K562 (cell line): Measurements from ENCODE around the gene FHIP1B. TPM values are rescaled to one million over a fixed set of nuclear protein-coding genes. Genes with fewer than 3 reads are reported as not detected.
A peak's percentile ranks its signal among the peaks of the same experiment; 100 is the strongest.
"Not testable (repeated sequence)": the region's sequence is repeated elsewhere in the genome, so short reads cannot be mapped to it uniquely, and the experiment has no call there.

Experiments used
- ATAC-seq: fragments of 200-7000 bp; cut with Tn5 transposase; 3 replicates; pipeline ENCODE4 v1.9.1; 2020; ENCODE audit warnings: moderate library complexity
- BruUV-seq: library from RNA; stranded (reverse); fragments of 400-500 nt; replicated peaks from 2 replicates; lab custom pipeline; 2021; lab: Mats Ljungman, UMichigan
- CTCF ChIA-PET: fragments of 300-600 bp; formaldehyde crosslinking; extraction: SDS; loops from one replicate; lab custom pipeline; 2021; ENCODE audit warnings: low intra/inter-chr PET ratio; lab: Yijun Ruan, JAX
- POLR2A ChIA-PET: fragments of 300-600, 350-650 bp; sonication (Branson Sonifier 250); formaldehyde crosslinking; extraction: SDS; loops from one replicate; lab custom pipeline; 2021; ENCODE audit warnings: antibody characterized with exemption, inconsistent platforms; lab: Yijun Ruan, JAX
- DNase-seq, 4 experiments: peaks; one replicate each; pipeline versions ENCODE4 v3.0.0 to v3.0.0-alpha.2; 2011 to 2018; ENCODE audit warnings: low spot score in 3 of 4, mixed read lengths in 3 of 4; ENCODE audit errors: extremely low read depth in 1 of 4
- FAIRE-seq: peaks from 2 replicates; lab custom pipeline; 2011; peaks lifted over from hg19 to GRCh38; lab: Jason Lieb, UNC
- H2AFZ ChIP-seq: 2 replicates; pipeline ENCODE4 v1.6.0; 2011; ENCODE audit warnings: low read depth, low read length, control low read depth, inconsistent platforms
- H3K27ac ChIP-seq: fragments of 200-600 bp; 3 replicates; pipeline ENCODE4 v1.8.0; 2011; ENCODE audit warnings: low read depth, mild to moderate bottlenecking, control low read depth, inconsistent platforms, low read length, moderate library complexity, mixed read lengths; ENCODE audit errors: extremely low read depth
- H3K27me3 ChIP-seq, 2 experiments: fragments of 300-600 bp in 1 of 2; 2 replicates in 1 of 2; 3 replicates in 1 of 2; pipeline versions ENCODE4 v1.6.0 to v1.8.0; 2011; ENCODE audit warnings: inconsistent platforms in 2 of 2, low read length in 2 of 2, mild to moderate bottlenecking in 1 of 2, mixed read lengths in 1 of 2, moderate library complexity in 1 of 2; ENCODE audit not compliant: control insufficient read depth in 2 of 2, insufficient read depth in 2 of 2
- H3K36me3 ChIP-seq: fragments of 300-600 bp; 3 replicates; pipeline ENCODE4 v1.8.0; 2011; ENCODE audit warnings: mild to moderate bottlenecking, low read length, inconsistent platforms; ENCODE audit not compliant: control insufficient read depth, insufficient read depth
- H3K4me1 ChIP-seq, 2 experiments: fragments of 200-600 bp in 1 of 2; replicated peaks in 1 of 2; 2 replicates in 1 of 2; 3 replicates in 1 of 2; pipeline versions ENCODE4 v1.5.1 to v1.8.0; 2011; ENCODE audit warnings: inconsistent platforms in 2 of 2, low read length in 2 of 2, mild to moderate bottlenecking in 1 of 2, mixed read lengths in 1 of 2, moderate library complexity in 1 of 2; ENCODE audit not compliant: control insufficient read depth in 2 of 2, insufficient read depth in 2 of 2
- H3K4me2 ChIP-seq: 2 replicates; pipeline ENCODE4 v1.6.1; 2011; ENCODE audit warnings: low read length, control low read depth, inconsistent platforms, mixed read lengths; ENCODE audit not compliant: insufficient read depth
- H3K4me3 ChIP-seq: fragments of 200-600 bp; sonication (generic), shearing (Covaris generic); 2 replicates; pipeline ENCODE4 v1.5.1; 2016; ENCODE audit warnings: control low read depth, inconsistent platforms
- H3K79me2 ChIP-seq: fragments of 200-600 bp; 3 replicates; pipeline ENCODE4 v1.8.0; 2011; ENCODE audit warnings: low read length, inconsistent platforms; ENCODE audit not compliant: control insufficient read depth, insufficient read depth
- H3K9ac ChIP-seq, 2 experiments: 2 replicates each; pipeline versions ENCODE4 v1.6.0 to v1.6.1; 2011; ENCODE audit warnings: low read depth in 2 of 2, low read length in 2 of 2, control low read depth in 1 of 2, inconsistent platforms in 1 of 2, mild to moderate bottlenecking in 1 of 2, mixed read lengths in 1 of 2; ENCODE audit not compliant: insufficient read depth in 1 of 2
- H3K9me1 ChIP-seq: one replicate; pipeline ENCODE4 v1.6.0; 2011; ENCODE audit warnings: inconsistent platforms, mild to moderate bottlenecking, low read length, moderate library complexity; ENCODE audit not compliant: control insufficient read depth, insufficient read depth
- H3K9me3 ChIP-seq: replicated peaks from 2 replicates; pipeline ENCODE4 v1.5.1; 2011; ENCODE audit warnings: low read depth, low read length, inconsistent platforms; ENCODE audit not compliant: control insufficient read depth, insufficient read depth
- H4K20me1 ChIP-seq: replicated peaks from 2 replicates; pipeline ENCODE4 v1.6.1; 2011; ENCODE audit warnings: low read length, inconsistent platforms, mixed read lengths; ENCODE audit not compliant: control insufficient read depth, insufficient read depth
- CXXC5 ChIP-seq: fragments of 250-450 bp; sonication (Bioruptor Pico); IDR thresholded peaks from 2 replicates; pipeline ENCODE4 v1.8.0; 2022; ENCODE audit warnings: inconsistent platforms, mild to moderate bottlenecking, moderate library complexity
- HOXB6 ChIP-seq: fragments of 250-450 bp; sonication (Bioruptor Pico); IDR thresholded peaks from 2 replicates; pipeline ENCODE4 v1.5.1; 2022; ENCODE audit warnings: mild to moderate bottlenecking, borderline replicate concordance
- MEIS2 ChIP-seq: fragments of 450-650 bp; IDR thresholded peaks from 2 replicates; pipeline ENCODE4 v1.6.1; 2014; ENCODE audit warnings: mild to moderate bottlenecking; ENCODE audit not compliant: partially characterized antibody
- NFE2 ChIP-seq: IDR thresholded peaks from 2 replicates; pipeline ENCODE4 v1.6.1; 2014; ENCODE audit warnings: antibody characterized with exemption, low read depth
- NR4A1 ChIP-seq, 2 experiments: fragments of 250-450 bp in 1 of 2; fragments of 450-650 bp in 1 of 2; sonication (Bioruptor Pico) in 1 of 2; IDR thresholded peaks; 2 replicates each; pipeline versions ENCODE4 v1.4.0 to v1.6.1; 2016 to 2020; ENCODE audit warnings: mild to moderate bottlenecking in 2 of 2, missing compliant biosample characterization in 1 of 2, missing genetic modification characterization in 1 of 2, moderate library complexity in 1 of 2
- RUNX1 ChIP-seq: sonication (generic); IDR thresholded peaks from 2 replicates; pipeline ENCODE4 v1.6.1; 2016; ENCODE audit warnings: antibody characterized with exemption, low read depth
- SIN3B ChIP-seq: fragments of 450-650 bp; IDR thresholded peaks from 2 replicates; pipeline ENCODE4 v1.6.1; 2017; ENCODE audit warnings: low read depth, mild to moderate bottlenecking, moderate library complexity
- SNIP1 ChIP-seq: fragments of 450-650 bp; IDR thresholded peaks from 2 replicates; pipeline ENCODE4 v1.7.1; 2017; ENCODE audit warnings: low read depth, mild to moderate bottlenecking
- SRSF3 ChIP-seq: fragments of 200-400 bp; formaldehyde crosslinking; IDR thresholded peaks from 2 replicates; pipeline ENCODE4 v1.6.1; 2016; ENCODE audit warnings: mild to moderate bottlenecking, low read length, moderate library complexity; ENCODE audit not compliant: insufficient read depth
- TFAM ChIP-seq: fragments of 250-450 bp; sonication (Bioruptor Pico); conservative IDR thresholded peaks from 2 replicates; pipeline ENCODE4 v1.5.0; 2021; ENCODE audit warnings: mild to moderate bottlenecking, moderate library complexity
- ZNF316 ChIP-seq: fragments of 450-650 bp; IDR thresholded peaks from 2 replicates; pipeline ENCODE4 v1.6.1; 2016
- ZNF583 ChIP-seq: fragments of 250-450 bp; sonication (Bioruptor Pico); IDR thresholded peaks from 2 replicates; pipeline ENCODE4 v1.4.0; 2020
- ZNF584 ChIP-seq: fragments of 200-800 bp; sonication (Bioruptor generic); IDR thresholded peaks from 2 replicates; pipeline ENCODE4 v1.6.1; 2016; ENCODE audit warnings: low read depth, mild to moderate bottlenecking, missing genetic modification characterization, missing compliant biosample characterization
- ZNF586 ChIP-seq: fragments of 450-650 bp; formaldehyde crosslinking; conservative IDR thresholded peaks from 2 replicates; pipeline ENCODE4 v1.4.0; 2020; ENCODE audit warnings: mild to moderate bottlenecking, moderate library complexity
- ZNF589 ChIP-seq: fragments of 200-800 bp; sonication (Bioruptor generic); IDR thresholded peaks from 2 replicates; pipeline ENCODE4 v1.6.1; 2016; ENCODE audit warnings: low read depth, missing genetic modification characterization, missing compliant biosample characterization
- ZNF695 ChIP-seq: fragments of 450-650 bp; formaldehyde crosslinking; IDR thresholded peaks from 2 replicates; pipeline ENCODE4 v1.4.0; 2020; ENCODE audit warnings: mild to moderate bottlenecking, moderate library complexity
- ZNF740 ChIP-seq, 3 experiments: fragments of 200-800 bp in 1 of 3; sonication (Bioruptor generic) in 1 of 3; sonication (generic) in 1 of 3; formaldehyde crosslinking in 1 of 3; IDR thresholded peaks; 2 replicates each; pipeline versions ENCODE4 v1.6.1 to v1.8.0; 2016 to 2022; ENCODE audit warnings: mild to moderate bottlenecking in 2 of 3, missing compliant biosample characterization in 2 of 3, missing genetic modification characterization in 2 of 3, missing genetic modification reagents in 1 of 3
- WGBS: fragments of 100-300 bp; shearing (Covaris generic); methylation state at CpG from one replicate; pipeline ENCODE4 v1.1.6; 2016; ENCODE audit warnings: low coverage, mixed read lengths; ENCODE audit not compliant: insufficient coverage; ENCODE audit errors: missing lambda C conversion rate; 5-methylcytosine and 5-hydroxymethylcytosine counted together
- in situ Hi-C: fragments of 300-500 bp; cut with MboI; formaldehyde crosslinking; loops from 4 replicates; pipeline ENCODE4 v1.15.0; 2018; ENCODE audit warnings: inconsistent platforms, mixed read lengths
- intact Hi-C: fragments of 100-400 bp; cut with micrococcal nuclease; formaldehyde crosslinking; loops from 2 replicates; pipeline ENCODE4 v1.14.2; 2022
- polyA plus RNA-seq, 8 experiments: library from polyadenylated mRNA; depleted of rRNA in 4 of 8; stranded (reverse) in 5 of 8; unstranded in 3 of 8; fragments of >200 nt; fragmentation: Nextera tagmentation in 2 of 8; fragmentation: Illumina TruSeq in 1 of 8; extraction: Ambion mirVana in 2 of 8; extraction: Trizol in 1 of 8; gene quantifications; 2 replicates each; pipeline versions ENCODE4 v1.2.1 to v1.2.3, GENCODE V29; 2011 to 2014; ENCODE audit warnings: inconsistent platforms in 1 of 8, missing spikeins in 1 of 8
- total RNA-seq, 7 experiments: library from RNA; depleted of rRNA in 6 of 7; stranded (reverse); fragments of >200 nt in 6 of 7; fragmentation: Illumina TruSeq in 2 of 7; extraction: Trizol in 2 of 7; gene quantifications; 2 replicates each; pipeline versions ENCODE4 v1.2.1 to v1.2.3, GENCODE V29; 2011 to 2021; ENCODE audit warnings: low replicate concordance in 1 of 7

Gene FHIP1B
- total and polyA plus RNA-seq, 9 of the 15 experiments (the other 6 are each of a cell fraction or from before 2014, with no cell fraction given), result 0.94 to 24.7 (median 15.6) TPM

GRCh38 chr11:6283453-6284023 lies 49.1 kb upstream of the FHIP1B start (continued):
- peak; percentile 72; the same call in 1 of the 2 replicates for TF ChIP-seq ZNF583 (CRISPR knock-in tag)
- no peak for TF ChIP-seq TFAM (CRISPR knock-in tag)
- TF ChIP-seq RUNX1, result no peak
- TF ChIP-seq ZNF586 (CRISPR knock-in tag), result no peak
- TF ChIP-seq HOXB6 (CRISPR knock-in tag), result no peak
- TF ChIP-seq SNIP1, result no peak
- peak; percentile 93 for TF ChIP-seq ZNF584
- no peak for TF ChIP-seq ZNF695
- TF ChIP-seq ZNF589 (CRISPR knock-in tag), result peak; percentile 59; the same call in 1 of the 2 replicates
- TF ChIP-seq SIN3B, result no peak
- TF ChIP-seq NR4A1 (CRISPR knock-in tag; IDR thresholded peaks at IDR 0.05), result no peak
- peak; percentile 82; the same call in 1 of the 2 replicates for TF ChIP-seq NR4A1 (tag; IDR thresholded peaks at IDR 0.05)
- peak; percentile 24; the same call in 1 of the 2 replicates for TF ChIP-seq NFE2
- TF ChIP-seq SRSF3, result no peak
- TF ChIP-seq ZNF740 (CRISPR knock-in tag; IDR thresholded peaks at IDR 0.05), result no peak
- peak in 1 of 2 experiments; percentile 75; a peak in 1 of 4 replicates for TF ChIP-seq ZNF740 (tag; IDR thresholded peaks at IDR 0.05)
- TF ChIP-seq MEIS2, result no peak
- TF ChIP-seq CXXC5 (CRISPR knock-in tag), result peak; percentile 52; the same call in 1 of the 2 replicates
- peak; percentile 19; the same call in 1 of the 2 replicates for TF ChIP-seq ZNF316

- BruUV-seq, in situ Hi-C loops, H3K9me1 ChIP-seq, H2AFZ ChIP-seq, H3K4me2 ChIP-seq, H3K27ac ChIP-seq, intact Hi-C loops, H3K9ac ChIP-seq, POLR2A ChIA-PET, DNase-seq, FAIRE-seq, CTCF ChIA-PET, H3K4me3 ChIP-seq, H3K9me3 ChIP-seq, H3K36me3 ChIP-seq, H3K79me2 ChIP-seq, H3K4me1 ChIP-seq, ATAC-seq, H4K20me1 ChIP-seq: not testable (repeated sequence)
- 8% methylated on average over 7 of the region's 7 CpGs for WGBS
- H3K27me3 ChIP-seq, result peaks cover 19 to 35% of the 10 kb centered on the region in 2 experiments
Measured at GRCh38 chr11:6280809-6281208, 46.4 kb upstream of the FHIP1B start.
